GM11168 (cell line): ENCODE data around the gene TRIP4.
"Not testable (repeated sequence)": the region's sequence is repeated elsewhere in the genome, so short reads cannot be mapped to it uniquely, and the experiment has no call there.

ENCODE experiments used
- in situ Hi-C: fragments of 300-500 bp; cut with MboI; formaldehyde crosslinking; loops from one replicate; pipeline ENCODE4 v1.12.0; 2022; ENCODE audit warnings: low sequenced_read_pairs; ENCODE audit not compliant: unreplicated experiment

TRIP4 gene

GRCh38 chr15:64476550-64476949, 88.9 kb downstream of the TRIP4 start:
- in situ Hi-C loops: no loop called here

GRCh38 chr15:64478863-64479262, 91.2 kb downstream of the TRIP4 start:
- in situ Hi-C loops: no loop called here

GRCh38 chr15:64480891-64481290, 93.3 kb downstream of the TRIP4 start:
- in situ Hi-C loops: no loop called here

- in situ Hi-C loops: no loop called here
Observed at GRCh38 chr15:64483749-64484148, 96.1 kb downstream of the TRIP4 start.

GRCh38 chr15:64485796-64486195, 98.2 kb downstream of the TRIP4 start:
- in situ Hi-C loops: no loop called here

- in situ Hi-C loops: no loop called here
Observed at GRCh38 chr15:64490598-64491259, 103.1 kb downstream of the TRIP4 start.

GRCh38 chr15:64493641-64494040, 106.0 kb downstream of the TRIP4 start:
- in situ Hi-C loops: no loop called here

GRCh38 chr15:64495968-64496367, 108.3 kb downstream of the TRIP4 start:
- in situ Hi-C loops: not testable (repeated sequence)

GRCh38 chr15:64500695-64501395, 113.2 kb downstream of the TRIP4 start:
- in situ Hi-C loops: no loop called here

GRCh38 chr15:64501396-64501715, 113.7 kb downstream of the TRIP4 start:
- in situ Hi-C loops: no loop called here

- in situ Hi-C loops: no loop called here
Observed at GRCh38 chr15:64502151-64502550, 114.5 kb downstream of the TRIP4 start.

- in situ Hi-C loops: no loop called here
Observed at GRCh38 chr15:64502551-64502950, 114.9 kb downstream of the TRIP4 start.

- in situ Hi-C loops: no loop called here
Observed at GRCh38 chr15:64503197-64503596, 115.6 kb downstream of the TRIP4 start.

GRCh38 chr15:64503640-64504039, 116.0 kb downstream of the TRIP4 start:
- in situ Hi-C loops: no loop called here
